ENCODE measurements around the gene WDR74.
"Not testable (repeated sequence)": the region's sequence is repeated elsewhere in the genome, so short reads cannot be mapped to it uniquely, and the experiment has no call there.

WDR74 gene

GRCh38 chr11:62842171-62842741 is 2.9 kb upstream of the WDR74 start:
- peaks cover 7% of the 10 kb centered on the region for H3K36me3 ChIP-seq (ENCODE audit: insufficient read depth, low read length)
- no peaks in the 10 kb centered on the region for H3K9me3 ChIP-seq (ENCODE audit: low read length)
- peak overlapping the region; percentile 64 for H2AFZ ChIP-seq (ENCODE audit: low read depth, low read length)
- H3K4me1 ChIP-seq (ENCODE audit: insufficient read depth, low read length) = peaks cover 18% of the 10 kb centered on the region
- peak overlapping the region; percentile 52 for H3K4me3 ChIP-seq (ENCODE audit: low read length)
- H3K27me3 ChIP-seq (ENCODE audit: insufficient read depth, low read length) = no peaks in the 10 kb centered on the region

- H2AFZ ChIP-seq (ENCODE audit: low read depth, low read length) = peak overlapping the region; percentile 64
- peaks cover 7% of the 10 kb centered on the region for H3K36me3 ChIP-seq (ENCODE audit: insufficient read depth, low read length)
- peak overlapping the region; percentile 52 for H3K4me3 ChIP-seq (ENCODE audit: low read length)
- H3K4me1 ChIP-seq (ENCODE audit: insufficient read depth, low read length) = peaks cover 18% of the 10 kb centered on the region
- no peaks in the 10 kb centered on the region for H3K27me3 ChIP-seq (ENCODE audit: insufficient read depth, low read length)
- no peaks in the 10 kb centered on the region for H3K9me3 ChIP-seq (ENCODE audit: low read length)
Measured at GRCh38 chr11:62841361-62842170, 2.2 kb upstream of the WDR74 start.

- H3K9me3 ChIP-seq (ENCODE audit: low read length) = not testable (repeated sequence)
- H3K4me3 ChIP-seq (ENCODE audit: low read length) = peak overlapping the region; percentile 81
Measured at GRCh38 chr11:62840721-62841360, 1.5 kb upstream of the WDR74 start.

GRCh38 chr11:62835336-62835735 is 4.1 kb downstream of the WDR74 start:
- H3K36me3 ChIP-seq (ENCODE audit: insufficient read depth, low read length) = peaks cover 38% of the 10 kb centered on the region
- H3K4me1 ChIP-seq (ENCODE audit: insufficient read depth, low read length) = peaks cover 22% of the 10 kb centered on the region
- no peaks in the 10 kb centered on the region for H3K27me3 ChIP-seq (ENCODE audit: insufficient read depth, low read length)
- no peaks in the 10 kb centered on the region for H3K9me3 ChIP-seq (ENCODE audit: low read length)
- no peak overlapping the region for H2AFZ ChIP-seq (ENCODE audit: low read depth, low read length)
- H3K4me3 ChIP-seq (ENCODE audit: low read length) = no peak overlapping the region

More at GRCh38 chr11:62840721-62841360, 1.5 kb upstream of the WDR74 start:
- H3K27me3 ChIP-seq (ENCODE audit: insufficient read depth, low read length) = not testable (repeated sequence)
- H3K4me1 ChIP-seq (ENCODE audit: insufficient read depth, low read length) = peaks cover 18% of the 10 kb centered on the region
- H3K36me3 ChIP-seq (ENCODE audit: insufficient read depth, low read length) = peaks cover 12% of the 10 kb centered on the region
- H2AFZ ChIP-seq (ENCODE audit: low read depth, low read length) = peak overlapping the region; percentile 32

GRCh38 chr11:62832336-62833234 is 6.8 kb downstream of the WDR74 start, which contains the start of gene TEX54:
Gene TEX54 (minus strand): TSS chr11:62832841.
- H2AFZ ChIP-seq (ENCODE audit: low read depth, low read length) = peak within 1 kb of the TSS; percentile 84
- peak within 1 kb of the TSS; percentile 81 for H3K4me3 ChIP-seq (ENCODE audit: low read length)
- no peaks in the 10 kb centered on the region for H3K27me3 ChIP-seq (ENCODE audit: insufficient read depth, low read length)
- peaks cover 38% of the 10 kb centered on the region for H3K36me3 ChIP-seq (ENCODE audit: insufficient read depth, low read length)
- H3K9me3 ChIP-seq (ENCODE audit: low read length) = no peaks in the 10 kb centered on the region
- H3K4me1 ChIP-seq (ENCODE audit: insufficient read depth, low read length) = peaks cover 18% of the 10 kb centered on the region

GRCh38 chr11:62831520-62832335 is 7.7 kb downstream of the WDR74 start, which contains the start of gene STX5:
Gene STX5 (minus strand): TSS chr11:62832051. CDS start chr11:62831243, 808 bp downstream.
- Histone ChIP-seq H2AFZ (ENCODE audit: low read depth, low read length) (peak within 1 kb of the TSS; percentile 84), H3K9me3 (ENCODE audit: low read length) (no peaks in the 10 kb centered on the region), H3K27me3 (ENCODE audit: insufficient read depth, low read length) (no peaks in the 10 kb centered on the region), H3K36me3 (ENCODE audit: insufficient read depth, low read length) (peaks cover 39% of the 10 kb centered on the region), H3K4me1 (ENCODE audit: insufficient read depth, low read length) (peaks cover 18% of the 10 kb centered on the region), H3K4me3 (ENCODE audit: low read length) (peak within 1 kb of the TSS; percentile 81)

- peak overlapping the region; percentile 81 for H3K4me3 ChIP-seq (ENCODE audit: low read length)
- H3K4me1 ChIP-seq (ENCODE audit: insufficient read depth, low read length) = peaks cover 18% of the 10 kb centered on the region
- H3K9me3 ChIP-seq (ENCODE audit: low read length) = no peaks in the 10 kb centered on the region
- peak overlapping the region; percentile 84 for H2AFZ ChIP-seq (ENCODE audit: low read depth, low read length)
- peaks cover 36% of the 10 kb centered on the region for H3K36me3 ChIP-seq (ENCODE audit: insufficient read depth, low read length)
- no peaks in the 10 kb centered on the region for H3K27me3 ChIP-seq (ENCODE audit: insufficient read depth, low read length)
Measured at GRCh38 chr11:62830904-62831519, 8.4 kb downstream of the WDR74 start.

GRCh38 chr11:62828130-62828529 is 11.3 kb downstream of the WDR74 start:
- Histone ChIP-seq H3K36me3 (ENCODE audit: insufficient read depth, low read length) (peaks cover 36% of the 10 kb centered on the region), H3K4me1 (ENCODE audit: insufficient read depth, low read length) (peaks cover 14% of the 10 kb centered on the region)
- not testable (repeated sequence) for H3K27me3 ChIP-seq (ENCODE audit: insufficient read depth, low read length); H3K9me3 ChIP-seq (ENCODE audit: low read length); H3K4me3 ChIP-seq (ENCODE audit: low read length); H2AFZ ChIP-seq (ENCODE audit: low read depth, low read length)

GRCh38 chr11:62823677-62824076 is 15.7 kb downstream of the WDR74 start:
- Histone ChIP-seq H3K4me1 (ENCODE audit: insufficient read depth, low read length) (no peaks in the 10 kb centered on the region), H2AFZ (ENCODE audit: low read depth, low read length) (no peak overlapping the region), H3K9me3 (ENCODE audit: low read length) (no peaks in the 10 kb centered on the region), H3K36me3 (ENCODE audit: insufficient read depth, low read length) (peaks cover 59% of the 10 kb centered on the region), H3K4me3 (ENCODE audit: low read length) (no peak overlapping the region), H3K27me3 (ENCODE audit: insufficient read depth, low read length) (no peaks in the 10 kb centered on the region)

- H3K4me3 ChIP-seq (ENCODE audit: low read length) = no peak overlapping the region
- no peak overlapping the region for H2AFZ ChIP-seq (ENCODE audit: low read depth, low read length)
Measured at GRCh38 chr11:62817129-62817528, 22.3 kb downstream of the WDR74 start.

GRCh38 chr11:62816557-62816956 is 22.8 kb downstream of the WDR74 start:
- H3K4me1 ChIP-seq (ENCODE audit: insufficient read depth, low read length) = no peaks in the 10 kb centered on the region
- no peaks in the 10 kb centered on the region for H3K27me3 ChIP-seq (ENCODE audit: insufficient read depth, low read length)
- H3K9me3 ChIP-seq (ENCODE audit: low read length) = no peaks in the 10 kb centered on the region
- no peak overlapping the region for H3K4me3 ChIP-seq (ENCODE audit: low read length)
- H2AFZ ChIP-seq (ENCODE audit: low read depth, low read length) = no peak overlapping the region
- H3K36me3 ChIP-seq (ENCODE audit: insufficient read depth, low read length) = peaks cover 37% of the 10 kb centered on the region

More at GRCh38 chr11:62817129-62817528, 22.3 kb downstream of the WDR74 start:
- peaks cover 37% of the 10 kb centered on the region for H3K36me3 ChIP-seq (ENCODE audit: insufficient read depth, low read length)
- H3K4me1 ChIP-seq (ENCODE audit: insufficient read depth, low read length) = no peaks in the 10 kb centered on the region
- no peaks in the 10 kb centered on the region for H3K9me3 ChIP-seq (ENCODE audit: low read length)
- H3K27me3 ChIP-seq (ENCODE audit: insufficient read depth, low read length) = no peaks in the 10 kb centered on the region
